GM23338 (cell line): Measurements from ENCODE around the gene JOSD2. TPM values are rescaled to one million over a fixed set of nuclear protein-coding genes. Genes with fewer than 3 reads are reported as not detected.

Experiments used
- ATAC-seq: fragments of 200-7000 bp; cut with Tn5 transposase; 3 replicates; pipeline ENCODE4 v1.9.1; 2020
- DNase-seq: peaks from one replicate; pipeline ENCODE4 v3.0.0-alpha.2; 2015; ENCODE audit warnings: low spot score
- H2AFZ ChIP-seq: fragments of 200-600 bp; sonication (generic); 2 replicates; pipeline ENCODE4 v1.8.0; 2016; ENCODE audit warnings: antibody characterized with exemption, mild to moderate bottlenecking, moderate library complexity
- H3F3A ChIP-seq: fragments of 200-600 bp; sonication (generic); replicated peaks from 2 replicates; pipeline ENCODE4 v1.8.0; 2017; ENCODE audit warnings: antibody characterized with exemption, mixed run types, low read depth
- H3K27ac ChIP-seq: fragments of 200-600 bp; sonication (generic); 2 replicates; pipeline ENCODE4 v1.6.1; 2016; ENCODE audit warnings: low read depth
- H3K27me3 ChIP-seq: fragments of 200-600 bp; sonication (generic); 2 replicates; pipeline ENCODE4 v1.8.0; 2016; ENCODE audit warnings: mild to moderate bottlenecking, mixed run types, moderate library complexity; ENCODE audit not compliant: insufficient read depth
- H3K36me3 ChIP-seq: fragments of 200-600 bp; sonication (generic); 2 replicates; pipeline ENCODE4 v1.8.0; 2016; ENCODE audit warnings: mild to moderate bottlenecking; ENCODE audit not compliant: insufficient read depth
- H3K4me1 ChIP-seq: fragments of 200-600 bp; sonication (generic); 2 replicates; pipeline ENCODE4 v1.8.0; 2016; ENCODE audit warnings: mild to moderate bottlenecking, moderate library complexity; ENCODE audit not compliant: insufficient read depth
- H3K4me2 ChIP-seq: fragments of 200-600 bp; sonication (generic); 2 replicates; pipeline ENCODE4 v1.7.1; 2017; ENCODE audit warnings: mixed run types
- H3K4me3 ChIP-seq: fragments of 200-600 bp; sonication (generic); 2 replicates; pipeline ENCODE4 v1.6.1; 2016; ENCODE audit warnings: mixed run types
- H3K79me2 ChIP-seq: fragments of 200-600 bp; sonication (generic); replicated peaks from 2 replicates; pipeline ENCODE4 v1.8.0; 2017; ENCODE audit warnings: mild to moderate bottlenecking; ENCODE audit not compliant: insufficient read depth
- H3K9me2 ChIP-seq: fragments of 200-600 bp; sonication (generic); 2 replicates; pipeline ENCODE4 v1.8.0; 2017; ENCODE audit not compliant: insufficient read depth
- H4K20me1 ChIP-seq: fragments of 200-600 bp; sonication (generic); replicated peaks from 2 replicates; pipeline ENCODE4 v1.8.0; 2017; ENCODE audit warnings: mild to moderate bottlenecking; ENCODE audit not compliant: insufficient read depth
- H3K27ac Mint-ChIP-seq: 2 replicates; pipeline ENCODE4 v1.8.0; 2020; ENCODE audit warnings: inconsistent platforms, mild to moderate bottlenecking, moderate library complexity, mixed read lengths
- H3K27me3 Mint-ChIP-seq: 3 replicates; pipeline ENCODE4 v1.8.0; 2022; ENCODE audit warnings: low read depth, mild to moderate bottlenecking, moderate library complexity, mixed read lengths, inconsistent platforms; ENCODE audit not compliant: insufficient read depth, poor library complexity
- H3K36me3 Mint-ChIP-seq: 3 replicates; pipeline ENCODE4 v1.8.0; 2021; ENCODE audit warnings: low read depth, mild to moderate bottlenecking, inconsistent platforms, moderate library complexity, mixed read lengths
- H3K4me1 Mint-ChIP-seq: 3 replicates; pipeline ENCODE4 v1.8.0; 2020; ENCODE audit warnings: mild to moderate bottlenecking, inconsistent platforms, mixed read lengths
- H3K4me3 Mint-ChIP-seq: 3 replicates; pipeline ENCODE4 v1.8.0; 2021; ENCODE audit warnings: moderate library complexity, mild to moderate bottlenecking, inconsistent platforms, mixed read lengths
- H3K9me3 Mint-ChIP-seq: 3 replicates; pipeline ENCODE4 v1.8.0; 2020; ENCODE audit warnings: moderate library complexity, mild to moderate bottlenecking, inconsistent platforms, mixed read lengths
- CREB1 ChIP-seq: fragments of 250-450 bp; sonication (Bioruptor Pico); IDR thresholded peaks from 2 replicates; pipeline ENCODE4 v1.5.0; 2020; ENCODE audit warnings: low read depth, mild to moderate bottlenecking, moderate library complexity
- EZH2phosphoT487 ChIP-seq: fragments of 200-600 bp; sonication (generic); IDR thresholded peaks from one replicate; pipeline ENCODE4 v1.8.1; 2018; ENCODE audit warnings: antibody characterized with exemption; ENCODE audit not compliant: unreplicated experiment
- NANOG ChIP-seq: IDR thresholded peaks from 2 replicates; pipeline ENCODE4 v1.6.1; 2016; ENCODE audit warnings: antibody characterized with exemption, borderline replicate concordance
- STAT1 ChIP-seq: IDR thresholded peaks from one replicate; pipeline ENCODE4 v1.6.1; 2016; ENCODE audit warnings: antibody characterized with exemption; ENCODE audit not compliant: unreplicated experiment
- ZNF114 ChIP-seq: fragments of 250-450 bp; sonication (Bioruptor Pico); IDR thresholded peaks from 2 replicates; pipeline ENCODE4 v1.5.0; 2020; ENCODE audit warnings: mild to moderate bottlenecking, moderate library complexity
- ZNF331 ChIP-seq: fragments of 250-450 bp; sonication (Bioruptor Pico); IDR thresholded peaks from 2 replicates; pipeline ENCODE4 v1.5.0; 2020; ENCODE audit warnings: low read depth, mild to moderate bottlenecking, moderate library complexity
- polyA plus RNA-seq: library from polyadenylated mRNA; unstranded; fragments of >200 nt; fragmentation: Nextera tagmentation; extraction: Ambion mirVana; gene quantifications from 2 replicates; pipeline ENCODE4 v1.2.1, GENCODE V29; 2016
- total RNA-seq: library from RNA; depleted of rRNA; stranded (reverse); fragments of >200 nt; shearing (Covaris generic); gene quantifications from 2 replicates; pipeline ENCODE4 v1.2.3, GENCODE V29; 2014
- TF ChIP-seq, protein P1 (sequence below), 2 experiments: fragments of 200-600 bp in 1 of 2; sonication (generic) in 1 of 2; conservative IDR thresholded peaks; 2 replicates each; pipeline versions ENCODE4 v1.5.1 to v1.6.1; 2016 to 2017; ENCODE audit warnings: antibody characterized with exemption in 2 of 2, low read depth in 2 of 2, mild to moderate bottlenecking in 2 of 2, moderate library complexity in 1 of 2
- TF ChIP-seq, protein P2 (sequence below): IDR thresholded peaks from one replicate; pipeline ENCODE4 v1.6.1; 2018; ENCODE audit warnings: antibody characterized with exemption; ENCODE audit not compliant: unreplicated experiment
- TF ChIP-seq, protein P3 (sequence below): IDR thresholded peaks from 2 replicates; pipeline ENCODE4 v1.6.1; 2016; ENCODE audit warnings: antibody characterized with exemption

The JOSD2 gene
- total and polyA plus RNA-seq, 2 experiments from 2014 or later = 3.3 to 5.8 TPM

DNA sequence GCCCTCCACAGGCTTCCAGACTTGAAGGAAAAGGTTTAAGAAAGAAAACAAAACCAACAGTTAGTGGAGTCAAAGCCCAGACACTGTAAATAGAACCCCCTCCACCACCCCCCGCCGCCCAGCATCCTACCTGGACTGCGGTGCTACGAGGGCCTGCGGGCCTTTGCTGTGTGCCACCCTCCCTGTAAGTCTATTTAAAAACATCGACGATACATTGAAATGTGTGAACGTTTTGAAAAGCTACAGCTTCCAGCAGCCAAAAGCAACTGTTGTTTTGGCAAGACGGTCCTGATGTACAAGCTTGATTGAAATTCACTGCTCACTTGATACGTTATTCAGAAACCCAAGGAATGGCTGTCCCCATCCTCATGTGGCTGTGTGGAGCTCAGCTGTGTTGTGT, 28.1 kb downstream of the JOSD2 start (continued):
- TF ChIP-seq, protein P1, sequence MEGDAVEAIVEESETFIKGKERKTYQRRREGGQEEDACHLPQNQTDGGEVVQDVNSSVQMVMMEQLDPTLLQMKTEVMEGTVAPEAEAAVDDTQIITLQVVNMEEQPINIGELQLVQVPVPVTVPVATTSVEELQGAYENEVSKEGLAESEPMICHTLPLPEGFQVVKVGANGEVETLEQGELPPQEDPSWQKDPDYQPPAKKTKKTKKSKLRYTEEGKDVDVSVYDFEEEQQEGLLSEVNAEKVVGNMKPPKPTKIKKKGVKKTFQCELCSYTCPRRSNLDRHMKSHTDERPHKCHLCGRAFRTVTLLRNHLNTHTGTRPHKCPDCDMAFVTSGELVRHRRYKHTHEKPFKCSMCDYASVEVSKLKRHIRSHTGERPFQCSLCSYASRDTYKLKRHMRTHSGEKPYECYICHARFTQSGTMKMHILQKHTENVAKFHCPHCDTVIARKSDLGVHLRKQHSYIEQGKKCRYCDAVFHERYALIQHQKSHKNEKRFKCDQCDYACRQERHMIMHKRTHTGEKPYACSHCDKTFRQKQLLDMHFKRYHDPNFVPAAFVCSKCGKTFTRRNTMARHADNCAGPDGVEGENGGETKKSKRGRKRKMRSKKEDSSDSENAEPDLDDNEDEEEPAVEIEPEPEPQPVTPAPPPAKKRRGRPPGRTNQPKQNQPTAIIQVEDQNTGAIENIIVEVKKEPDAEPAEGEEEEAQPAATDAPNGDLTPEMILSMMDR (conservative IDR thresholded peaks at IDR 0.05; ENCODE audit: low read depth in 2 of 2) = no peak
- TF ChIP-seq ZNF114 (CRISPR knock-in tag) = no peak
- TF ChIP-seq NANOG = no peak

DNA sequence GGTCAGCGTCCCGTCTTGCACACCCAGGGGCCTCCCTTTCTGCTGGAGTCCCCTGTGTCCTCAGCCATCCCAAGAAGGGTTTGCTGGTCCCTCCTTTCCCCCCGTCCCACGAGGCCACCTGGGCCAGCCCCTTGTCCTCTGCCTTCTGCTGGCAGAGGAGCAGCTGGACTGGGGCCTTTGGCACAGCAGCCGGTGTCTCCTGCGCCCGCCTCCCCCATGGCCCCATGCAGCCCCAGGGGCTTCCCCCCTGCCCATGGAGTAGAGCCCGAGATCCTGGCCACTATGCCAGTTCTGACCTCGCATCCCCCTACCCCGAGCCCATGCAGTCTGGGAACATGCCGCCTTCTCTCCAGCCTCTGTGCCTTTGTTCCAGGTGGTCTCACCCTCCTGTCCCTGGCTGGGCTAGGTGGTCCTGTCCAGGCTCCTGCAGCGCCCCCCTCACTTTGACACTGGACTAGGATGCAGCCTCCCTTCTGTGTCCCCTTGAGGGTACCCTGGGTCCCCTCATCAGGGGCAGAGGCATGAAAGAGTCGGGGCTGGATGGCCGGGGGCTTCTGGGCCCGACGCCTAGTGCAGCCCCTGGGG, 28.6 kb downstream of the JOSD2 start:
- ATAC-seq (no peak), DNase-seq (no peak)
- H3K4me2 ChIP-seq = no peak overlapping the region
- peaks cover 5% of the 10 kb centered on the region; the same call in 1 of the 2 replicates for H3K4me1 ChIP-seq
- TF ChIP-seq, protein P1 (conservative IDR thresholded peaks at IDR 0.05; ENCODE audit: low read depth in 2 of 2) = no peak
- no peak for TF ChIP-seq EZH2phosphoT487
- no peaks in the 10 kb centered on the region for H3K4me1 Mint-ChIP-seq
- H3F3A ChIP-seq = no peaks in the 10 kb centered on the region
- peaks cover 10% of the 10 kb centered on the region for H3K27me3 ChIP-seq
- H3K4me3 ChIP-seq = no peak overlapping the region
- H3K9me3 Mint-ChIP-seq = peaks cover 93% of the 10 kb centered on the region
- H3K27ac ChIP-seq = no peak overlapping the region
- no peak overlapping the region for H3K4me3 Mint-ChIP-seq
- no peak overlapping the region for H3K27ac Mint-ChIP-seq
- no peak overlapping the region for H2AFZ ChIP-seq
- no peaks in the 10 kb centered on the region for H3K9me2 ChIP-seq
- peaks cover 19% of the 10 kb centered on the region for H3K79me2 ChIP-seq
- H3K27me3 Mint-ChIP-seq = no peaks in the 10 kb centered on the region
- no peaks in the 10 kb centered on the region; the same call in 1 of the 2 replicates for H4K20me1 ChIP-seq
- H3K36me3 ChIP-seq = peaks cover 13% of the 10 kb centered on the region
- H3K36me3 Mint-ChIP-seq = peaks cover 50% of the 10 kb centered on the region

DNA sequence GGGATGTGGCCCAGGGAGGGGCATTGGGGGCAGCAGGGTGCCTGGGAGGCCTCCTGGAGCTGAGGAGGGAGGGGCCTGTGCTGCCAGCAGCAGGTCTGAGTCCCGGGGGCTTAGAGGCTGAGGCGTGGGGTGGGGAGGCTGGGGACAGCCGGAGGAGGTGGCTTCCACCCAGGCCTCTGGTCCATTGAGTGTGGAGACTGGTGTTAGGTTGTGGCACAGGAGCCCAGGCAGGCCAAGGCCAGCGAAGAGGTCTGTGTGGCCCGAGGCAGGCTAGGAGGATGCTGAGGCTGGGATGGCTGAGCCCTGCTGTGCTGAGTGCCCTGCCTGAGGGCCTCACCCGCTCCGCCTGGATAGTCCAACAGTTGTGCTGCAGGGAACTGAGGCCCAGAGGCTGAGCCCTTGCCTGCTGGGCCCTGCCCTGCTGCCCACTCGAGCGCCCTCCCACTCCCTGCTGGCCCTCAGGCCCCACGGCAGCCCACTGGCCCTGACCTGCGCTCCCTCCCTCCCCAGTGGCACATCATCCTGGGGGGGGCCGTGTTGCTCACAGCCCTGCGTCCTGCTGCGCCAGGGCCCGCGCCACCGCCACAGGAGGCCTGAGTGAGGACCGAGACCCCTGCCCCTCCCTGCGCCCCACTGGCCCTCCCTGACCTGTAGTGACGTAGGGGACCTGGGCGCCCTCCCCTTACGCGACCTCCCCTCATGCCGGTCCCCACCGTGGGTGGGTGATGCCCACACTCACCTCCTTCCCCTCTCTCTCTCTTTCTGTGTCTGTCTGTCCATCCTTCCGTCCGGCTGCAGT, 29.4 kb downstream of the JOSD2 start:
- Histone ChIP-seq H3K27ac (no peak overlapping the region), H3K4me1 (peaks cover 10% of the 10 kb centered on the region; the same call in 1 of the 2 replicates), H3K9me2 (no peaks in the 10 kb centered on the region), H3K27me3 (peaks cover 5% of the 10 kb centered on the region; the same call in 1 of the 2 replicates), H3K36me3 (peaks cover 12% of the 10 kb centered on the region), H3F3A (no peaks in the 10 kb centered on the region), H2AFZ (no peak overlapping the region), H4K20me1 (no peaks in the 10 kb centered on the region; the same call in 1 of the 2 replicates), H3K4me3 (no peak overlapping the region), H3K4me2 (no peak overlapping the region), H3K79me2 (peaks cover 25% of the 10 kb centered on the region)
- Mint-ChIP-seq H3K27me3 (peaks cover under 1% of the 10 kb centered on the region), H3K4me3 (no peak overlapping the region), H3K9me3 (peaks cover 93% of the 10 kb centered on the region), H3K4me1 (no peaks in the 10 kb centered on the region), H3K36me3 (peaks cover 48% of the 10 kb centered on the region), H3K27ac (no peak overlapping the region)
- DNase-seq (no peak), ATAC-seq (no peak)
- TF ChIP-seq NANOG = no peak
- TF ChIP-seq CREB1 = no peak
- TF ChIP-seq, protein P2, sequence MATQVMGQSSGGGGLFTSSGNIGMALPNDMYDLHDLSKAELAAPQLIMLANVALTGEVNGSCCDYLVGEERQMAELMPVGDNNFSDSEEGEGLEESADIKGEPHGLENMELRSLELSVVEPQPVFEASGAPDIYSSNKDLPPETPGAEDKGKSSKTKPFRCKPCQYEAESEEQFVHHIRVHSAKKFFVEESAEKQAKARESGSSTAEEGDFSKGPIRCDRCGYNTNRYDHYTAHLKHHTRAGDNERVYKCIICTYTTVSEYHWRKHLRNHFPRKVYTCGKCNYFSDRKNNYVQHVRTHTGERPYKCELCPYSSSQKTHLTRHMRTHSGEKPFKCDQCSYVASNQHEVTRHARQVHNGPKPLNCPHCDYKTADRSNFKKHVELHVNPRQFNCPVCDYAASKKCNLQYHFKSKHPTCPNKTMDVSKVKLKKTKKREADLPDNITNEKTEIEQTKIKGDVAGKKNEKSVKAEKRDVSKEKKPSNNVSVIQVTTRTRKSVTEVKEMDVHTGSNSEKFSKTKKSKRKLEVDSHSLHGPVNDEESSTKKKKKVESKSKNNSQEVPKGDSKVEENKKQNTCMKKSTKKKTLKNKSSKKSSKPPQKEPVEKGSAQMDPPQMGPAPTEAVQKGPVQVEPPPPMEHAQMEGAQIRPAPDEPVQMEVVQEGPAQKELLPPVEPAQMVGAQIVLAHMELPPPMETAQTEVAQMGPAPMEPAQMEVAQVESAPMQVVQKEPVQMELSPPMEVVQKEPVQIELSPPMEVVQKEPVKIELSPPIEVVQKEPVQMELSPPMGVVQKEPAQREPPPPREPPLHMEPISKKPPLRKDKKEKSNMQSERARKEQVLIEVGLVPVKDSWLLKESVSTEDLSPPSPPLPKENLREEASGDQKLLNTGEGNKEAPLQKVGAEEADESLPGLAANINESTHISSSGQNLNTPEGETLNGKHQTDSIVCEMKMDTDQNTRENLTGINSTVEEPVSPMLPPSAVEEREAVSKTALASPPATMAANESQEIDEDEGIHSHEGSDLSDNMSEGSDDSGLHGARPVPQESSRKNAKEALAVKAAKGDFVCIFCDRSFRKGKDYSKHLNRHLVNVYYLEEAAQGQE = no peak
- TF ChIP-seq, protein P3, sequence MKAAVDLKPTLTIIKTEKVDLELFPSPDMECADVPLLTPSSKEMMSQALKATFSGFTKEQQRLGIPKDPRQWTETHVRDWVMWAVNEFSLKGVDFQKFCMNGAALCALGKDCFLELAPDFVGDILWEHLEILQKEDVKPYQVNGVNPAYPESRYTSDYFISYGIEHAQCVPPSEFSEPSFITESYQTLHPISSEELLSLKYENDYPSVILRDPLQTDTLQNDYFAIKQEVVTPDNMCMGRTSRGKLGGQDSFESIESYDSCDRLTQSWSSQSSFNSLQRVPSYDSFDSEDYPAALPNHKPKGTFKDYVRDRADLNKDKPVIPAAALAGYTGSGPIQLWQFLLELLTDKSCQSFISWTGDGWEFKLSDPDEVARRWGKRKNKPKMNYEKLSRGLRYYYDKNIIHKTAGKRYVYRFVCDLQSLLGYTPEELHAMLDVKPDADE = no peak
- no peak for TF ChIP-seq ZNF331 (CRISPR knock-in tag)
- no peak for TF ChIP-seq ZNF114 (CRISPR knock-in tag)
- no peak for TF ChIP-seq STAT1
